ENCODE measurements around the gene CCL19. TPM values are rescaled to one million over a fixed set of nuclear protein-coding genes. Genes with fewer than 3 reads are reported as not detected.

The CCL19 gene
- total RNA-seq, 4 donors from 2014 or later = not detected

DNA sequence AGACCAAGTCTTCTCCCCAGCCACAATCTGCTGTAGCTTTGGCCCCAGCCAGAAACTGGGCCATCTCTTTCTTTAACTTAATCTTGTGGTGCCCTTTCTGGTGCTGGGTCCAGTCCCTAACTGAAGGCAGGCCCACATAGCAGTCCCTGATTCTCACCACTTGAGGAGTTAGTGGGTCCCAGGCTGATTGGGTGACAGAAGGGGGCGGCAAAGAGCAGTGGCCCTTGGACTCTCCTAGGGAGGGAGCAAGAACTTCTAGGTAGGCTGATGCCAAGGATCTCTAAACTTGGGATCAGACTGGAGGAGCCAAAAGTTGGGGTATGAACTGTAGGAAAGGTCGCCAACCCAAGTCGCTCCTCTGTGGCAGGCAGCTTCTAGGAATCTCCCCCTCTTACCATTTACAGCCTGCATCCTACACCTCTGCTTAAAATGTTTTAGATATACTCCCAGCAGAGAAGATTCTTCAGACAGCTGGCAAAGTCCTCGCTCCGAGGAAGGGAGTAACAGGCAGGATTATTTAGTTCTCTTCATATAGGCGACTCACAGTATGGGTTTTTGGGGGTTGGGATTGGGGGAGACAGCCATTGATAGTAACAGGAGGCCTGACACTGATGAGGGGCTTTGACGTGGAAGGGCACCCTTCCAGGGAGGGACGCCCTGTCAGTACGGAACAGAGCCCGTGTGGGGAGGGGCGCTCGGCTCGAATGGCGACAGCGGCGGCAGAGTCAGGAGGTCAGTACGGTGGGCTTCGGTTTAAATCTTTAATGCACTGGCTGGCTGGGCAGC lies 26.6 kb downstream of the CCL19 start:
- Histone ChIP-seq H3K9me3 (no peaks in the 10 kb centered on the region), H3K4me3 (peak overlapping the region; percentile 75 to 89 (median 86)), H3K4me1 (peaks cover 0 to 30% (median 7%) of the 10 kb centered on the region in 4 donors), H3K27me3 (no peaks in the 10 kb centered on the region), H3K36me3 (peaks cover 0 to 51% (median 0%) of the 10 kb centered on the region in 3 donors), H3K27ac (peak overlapping the region; percentile 99 to 100 (median 100))
- DNase-seq (ENCODE audit: low spot score in 2 of 2) = peak; percentile 70 to 92
- peak in 1 of 2 donors; percentile 21 for TF ChIP-seq EP300 (IDR thresholded peaks at IDR 0.05)
- TF ChIP-seq, protein P1, sequence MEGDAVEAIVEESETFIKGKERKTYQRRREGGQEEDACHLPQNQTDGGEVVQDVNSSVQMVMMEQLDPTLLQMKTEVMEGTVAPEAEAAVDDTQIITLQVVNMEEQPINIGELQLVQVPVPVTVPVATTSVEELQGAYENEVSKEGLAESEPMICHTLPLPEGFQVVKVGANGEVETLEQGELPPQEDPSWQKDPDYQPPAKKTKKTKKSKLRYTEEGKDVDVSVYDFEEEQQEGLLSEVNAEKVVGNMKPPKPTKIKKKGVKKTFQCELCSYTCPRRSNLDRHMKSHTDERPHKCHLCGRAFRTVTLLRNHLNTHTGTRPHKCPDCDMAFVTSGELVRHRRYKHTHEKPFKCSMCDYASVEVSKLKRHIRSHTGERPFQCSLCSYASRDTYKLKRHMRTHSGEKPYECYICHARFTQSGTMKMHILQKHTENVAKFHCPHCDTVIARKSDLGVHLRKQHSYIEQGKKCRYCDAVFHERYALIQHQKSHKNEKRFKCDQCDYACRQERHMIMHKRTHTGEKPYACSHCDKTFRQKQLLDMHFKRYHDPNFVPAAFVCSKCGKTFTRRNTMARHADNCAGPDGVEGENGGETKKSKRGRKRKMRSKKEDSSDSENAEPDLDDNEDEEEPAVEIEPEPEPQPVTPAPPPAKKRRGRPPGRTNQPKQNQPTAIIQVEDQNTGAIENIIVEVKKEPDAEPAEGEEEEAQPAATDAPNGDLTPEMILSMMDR (IDR thresholded peaks at IDR 0.05) = peak; percentile 69 to 86 (median 83)
- no peak for TF ChIP-seq POLR2A (IDR thresholded peaks at IDR 0.05)
- 13% methylated on average over 18 of the region's 18 CpGs for WGBS, 2 donors

DNA sequence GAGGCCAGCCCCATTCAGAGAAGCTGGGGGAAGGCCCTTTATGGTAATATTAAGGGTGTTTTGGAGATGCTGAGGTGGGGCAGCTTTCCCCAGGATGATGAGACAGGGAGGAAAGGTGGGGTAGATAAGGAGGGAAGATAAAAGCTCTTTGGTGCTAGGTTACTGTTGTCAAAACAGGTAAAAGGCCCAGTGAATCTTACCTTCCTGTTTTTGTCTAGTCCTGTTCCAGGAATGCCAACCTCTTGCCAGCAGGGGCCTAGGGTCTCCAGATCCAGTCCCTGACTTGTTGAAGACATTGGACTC lies 27.8 kb downstream of the CCL19 start:
- peaks cover 0 to 30% (median 7%) of the 10 kb centered on the region in 4 donors for H3K4me1 ChIP-seq
- no peaks in the 10 kb centered on the region for H3K9me3 ChIP-seq
- H3K27me3 ChIP-seq = no peaks in the 10 kb centered on the region
- no peak for DNase-seq (ENCODE audit: low spot score in 2 of 2)
- TF ChIP-seq, protein P1 (IDR thresholded peaks at IDR 0.05) = no peak
- no peak for TF ChIP-seq POLR2A (IDR thresholded peaks at IDR 0.05)
- TF ChIP-seq EP300 (IDR thresholded peaks at IDR 0.05) = no peak
- H3K36me3 ChIP-seq = peaks cover 0 to 46% (median 0%) of the 10 kb centered on the region in 3 donors
- no peak overlapping the region for H3K4me3 ChIP-seq
- peak overlapping the region in 3 of 4 donors; percentile 40 to 100 (median 99) for H3K27ac ChIP-seq

DNA sequence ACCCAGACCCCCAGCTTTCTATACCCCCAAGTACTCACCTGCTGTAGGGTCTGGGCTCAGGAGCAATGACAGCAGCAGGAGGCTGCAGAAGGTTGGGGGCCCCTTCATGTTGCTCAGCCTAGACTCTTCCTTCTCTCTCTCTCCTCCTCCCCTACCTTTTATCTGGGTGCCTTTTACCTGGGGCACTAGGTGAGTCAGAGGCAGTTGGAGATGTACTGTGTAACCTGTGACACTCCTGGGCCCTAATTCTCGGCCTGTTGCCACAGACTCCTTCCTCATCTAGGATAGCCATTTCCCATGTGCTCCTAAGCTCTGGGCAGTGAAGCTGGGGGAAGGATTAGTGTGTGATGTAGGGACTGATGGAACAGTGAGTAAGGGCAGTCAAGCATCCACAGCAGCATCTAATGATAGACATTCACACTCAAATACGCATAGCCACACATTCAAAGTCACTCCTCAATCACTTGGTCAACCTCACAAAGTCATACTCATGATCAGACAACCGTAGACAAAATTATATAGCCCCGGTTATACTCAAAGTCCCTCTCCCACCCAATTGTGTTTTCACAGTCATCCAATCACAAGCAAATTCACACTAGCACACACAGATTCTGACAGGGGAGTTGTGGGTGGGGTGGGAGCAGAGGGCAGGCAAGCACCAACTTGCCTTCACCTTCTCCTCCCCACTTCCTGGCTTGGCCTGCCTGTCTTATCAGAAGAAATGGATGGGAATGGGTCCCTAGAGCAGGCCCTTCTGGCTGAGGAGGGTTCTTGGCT lies 28.4 kb downstream of the CCL19 start, which contains the start of gene CCL27:
Gene CCL27 (minus strand): TSS at position 132 of the 777 bp plus-strand sequence. CDS start 24 bp downstream, at position 108.
- Histone ChIP-seq H3K27ac (peak within 1 kb of the TSS in 3 of 4 donors; percentile 40 to 100 (median 99)), H3K4me1 (peaks cover 0 to 30% (median 7%) of the 10 kb centered on the region in 4 donors), H3K4me3 (no peak within 1 kb of the TSS), H3K36me3 (peaks cover 0 to 41% (median 0%) of the 10 kb centered on the region in 3 donors), H3K27me3 (no peaks in the 10 kb centered on the region), H3K9me3 (no peaks in the 10 kb centered on the region)
- DNase-seq (ENCODE audit: low spot score in 2 of 2) = no peak
- TF ChIP-seq EP300 (IDR thresholded peaks at IDR 0.05) = no peak
- TF ChIP-seq POLR2A (IDR thresholded peaks at IDR 0.05) = no peak
- TF ChIP-seq, protein P1 (IDR thresholded peaks at IDR 0.05) = no peak
- WGBS, 2 donors = 74 to 87% methylated on average over 4 of the region's 4 CpGs

DNA sequence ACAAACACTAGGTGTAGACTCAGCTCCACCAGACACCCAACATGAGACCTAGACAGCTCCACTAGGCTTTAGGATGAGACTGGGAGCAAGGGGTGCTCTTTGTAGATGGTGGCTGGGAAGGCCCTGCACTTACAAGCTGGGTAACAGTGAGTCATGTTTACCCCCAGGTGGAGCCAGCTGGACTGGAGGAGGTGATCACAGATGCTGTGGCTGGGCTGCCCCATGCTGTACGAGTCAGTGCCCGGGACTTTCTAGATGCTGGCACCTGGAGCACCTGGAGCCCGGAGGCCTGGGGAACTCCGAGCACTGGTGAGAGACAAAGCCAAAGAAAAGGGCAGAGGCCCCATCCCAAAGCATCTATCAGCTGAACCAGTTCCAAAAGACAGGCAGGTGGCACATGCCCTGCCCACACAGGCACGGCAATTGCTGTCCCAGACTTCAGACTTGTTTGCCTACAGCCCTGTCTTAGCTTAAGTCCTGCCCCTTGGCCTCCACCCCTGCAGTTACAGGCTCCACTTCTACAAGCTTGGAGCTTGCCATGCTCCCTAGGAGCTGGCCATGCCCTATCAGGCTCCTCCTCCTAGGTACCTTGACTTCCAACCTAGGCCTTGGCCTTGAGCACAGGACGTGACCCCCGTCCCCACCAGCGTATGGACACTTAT lies 31.4 kb downstream of the CCL19 start:
- no peak overlapping the region for H3K4me3 ChIP-seq
- peaks cover 0 to 38% (median 0%) of the 10 kb centered on the region in 3 donors for H3K36me3 ChIP-seq
- peaks cover 0 to 25% (median 9%) of the 10 kb centered on the region in 4 donors for H3K4me1 ChIP-seq
- TF ChIP-seq, protein P1 (IDR thresholded peaks at IDR 0.05) = no peak
- no peak for TF ChIP-seq EP300 (IDR thresholded peaks at IDR 0.05)
- H3K27ac ChIP-seq = no peak overlapping the region
- 90 to 94% methylated on average over 8 of the region's 8 CpGs for WGBS, 2 donors
- no peaks in the 10 kb centered on the region for H3K9me3 ChIP-seq
- DNase-seq (ENCODE audit: low spot score in 2 of 2) = no peak
- H3K27me3 ChIP-seq = no peaks in the 10 kb centered on the region
